HCT116 (cell line): ENCODE data around the gene UBALD2. TPM values are rescaled to one million over a fixed set of nuclear protein-coding genes. Genes with fewer than 3 reads are reported as not detected.

Experiments
- ATAC-seq: fragments of 200-7000 bp; cut with Tn5 transposase; 2 replicates; pipeline ENCODE4 v1.9.1; 2020; ENCODE audit warnings: mild to moderate bottlenecking, moderate library complexity
- BruUV-seq: library from RNA; stranded (reverse); fragments of 400-500 nt; replicated peaks from 2 replicates; lab custom pipeline; 2021; lab: Mats Ljungman, UMichigan
- CTCF ChIA-PET: fragments of 300-600 bp; sonication (Branson Sonifier 250); formaldehyde crosslinking; loops from one replicate; lab custom pipeline; 2021; ENCODE audit warnings: antibody characterized with exemption; lab: Charles Lee
- POLR2A ChIA-PET: fragments of 300-600, 350-600 bp; sonication (Branson Sonifier 250); formaldehyde crosslinking; loops from one replicate; lab custom pipeline; 2021; ENCODE audit warnings: antibody characterized with exemption; lab: Charles Lee
- RAD21 ChIA-PET, 2 experiments: fragments of 300-600 bp; sonication (Branson Sonifier 250); formaldehyde crosslinking; loops; one replicate each; lab custom pipeline; 2023; ENCODE audit warnings: low total read pairs in 2 of 2; ENCODE audit not compliant: uncharacterized antibody in 2 of 2, unreplicated experiment in 2 of 2, low non-redundant PET in 1 of 2; lab: Charles Lee
- DNase-seq: peaks from one replicate; pipeline ENCODE4 v3.0.0-alpha.2; 2010; ENCODE audit warnings: low read depth, low spot score
- H2AFZ ChIP-seq: fragments of 200-600 bp; shearing (Covaris generic), sonication (generic); 2 replicates; pipeline ENCODE4 v1.6.1; 2017; ENCODE audit warnings: low read depth, mixed run types, mixed read lengths, antibody characterized with exemption, low read length; ENCODE audit not compliant: poor library complexity, severe bottlenecking
- H3K27ac ChIP-seq: 2 replicates; pipeline ENCODE4 v1.5.1; 2012; ENCODE audit warnings: low read depth, low read length
- H3K27me3 ChIP-seq: fragments of 200-600 bp; sonication (generic); 2 replicates; pipeline ENCODE4 v1.6.1; 2016; ENCODE audit warnings: mixed run types, low read length, mixed read lengths; ENCODE audit not compliant: insufficient read depth
- H3K36me3 ChIP-seq, 2 experiments: fragments of 200-500 bp in 1 of 2; fragments of 200-600 bp in 1 of 2; sonication (Bioruptor generic) in 1 of 2; sonication (generic) in 1 of 2; 2 replicates each; pipeline versions ENCODE4 v1.5.1 to v1.6.1; 2014 to 2016; ENCODE audit warnings: low read length in 2 of 2, inconsistent platforms in 1 of 2, mixed read lengths in 1 of 2, mixed run types in 1 of 2; ENCODE audit not compliant: insufficient read depth in 2 of 2, control insufficient read depth in 1 of 2
- H3K4me1 ChIP-seq, 2 experiments: fragments of 200-600 bp in 1 of 2; sonication (generic) in 1 of 2; 2 replicates each; pipeline versions ENCODE4 v1.5.1 to v1.6.1; 2012 to 2017; ENCODE audit warnings: low read length in 2 of 2, inconsistent platforms in 1 of 2, mild to moderate bottlenecking in 1 of 2, mixed read lengths in 1 of 2, mixed run types in 1 of 2, moderate library complexity in 1 of 2; ENCODE audit not compliant: insufficient read depth in 2 of 2, control insufficient read depth in 1 of 2
- H3K4me2 ChIP-seq: fragments of 200-600 bp; sonication (generic); 2 replicates; pipeline ENCODE4 v1.6.1; 2017; ENCODE audit warnings: mixed run types, low read length, mixed read lengths
- H3K4me3 ChIP-seq, 2 experiments: fragments of 200-600 bp in 1 of 2; sonication (generic) in 1 of 2; replicated peaks in 1 of 2; 2 replicates each; pipeline ENCODE4 v1.5.1; 2011 to 2016; ENCODE audit warnings: low read length in 2 of 2, control low read depth in 1 of 2, low read depth in 1 of 2, mild to moderate bottlenecking in 1 of 2, mixed read lengths in 1 of 2, mixed run types in 1 of 2
- H3K79me2 ChIP-seq: fragments of 200-600 bp; sonication (generic); 2 replicates; pipeline ENCODE4 v1.6.1; 2017; ENCODE audit warnings: mild to moderate bottlenecking, mixed run types, low read length, moderate library complexity, mixed read lengths; ENCODE audit not compliant: insufficient read depth
- H3K9ac ChIP-seq: fragments of 200-600 bp; sonication (generic); 2 replicates; pipeline ENCODE4 v1.6.1; 2016; ENCODE audit warnings: low read length, mixed read lengths
- H3K9me2 ChIP-seq: fragments of 200-600 bp; sonication (generic), shearing (Covaris generic); 2 replicates; pipeline ENCODE4 v1.6.1; 2017; ENCODE audit warnings: mixed run types, mild to moderate bottlenecking, moderate library complexity; ENCODE audit not compliant: insufficient read depth
- H3K9me3 ChIP-seq, 2 experiments: fragments of 200-500 bp in 1 of 2; fragments of 200-600 bp in 1 of 2; sonication (Bioruptor generic) in 1 of 2; sonication (generic) in 1 of 2; 2 replicates each; pipeline ENCODE4 v1.6.1; 2014 to 2017; ENCODE audit warnings: low read length in 2 of 2, mixed read lengths in 2 of 2, inconsistent platforms in 1 of 2, low read depth in 1 of 2, mild to moderate bottlenecking in 1 of 2, mixed run types in 1 of 2, moderate library complexity in 1 of 2; ENCODE audit not compliant: control insufficient read depth in 1 of 2, insufficient read depth in 1 of 2
- H4K20me1 ChIP-seq: fragments of 200-600 bp; sonication (generic), shearing (Covaris generic); 2 replicates; pipeline ENCODE4 v1.6.1; 2017; ENCODE audit warnings: mixed run types, mild to moderate bottlenecking, moderate library complexity; ENCODE audit not compliant: insufficient read depth
- ATF3 ChIP-seq: IDR thresholded peaks from 2 replicates; pipeline ENCODE4 v1.6.1; 2012
- CBX3 ChIP-seq: IDR thresholded peaks from 2 replicates; pipeline ENCODE4 v1.6.1; 2012; ENCODE audit warnings: low read depth
- CEBPB ChIP-seq: IDR thresholded peaks from 2 replicates; pipeline ENCODE4 v1.6.1; 2012; ENCODE audit warnings: low read depth
- CTCF ChIP-seq, 3 experiments: fragments of 200-600 bp in 1 of 3; sonication (generic) in 1 of 3; IDR thresholded peaks in 2 of 3; conservative IDR thresholded peaks in 1 of 3; 2 replicates each; pipeline ENCODE4 v1.5.1; 2012 to 2017; ENCODE audit warnings: low read depth in 2 of 3, low read length in 2 of 3, antibody characterized with exemption in 1 of 3, borderline replicate concordance in 1 of 3, control low read depth in 1 of 3, mild to moderate bottlenecking in 1 of 3, mixed read lengths in 1 of 3, mixed run types in 1 of 3, moderate library complexity in 1 of 3; ENCODE audit not compliant: insufficient read depth in 1 of 3
- ELF1 ChIP-seq: IDR thresholded peaks from 2 replicates; pipeline ENCODE4 v1.6.1; 2012; ENCODE audit warnings: low read depth, borderline replicate concordance
- EZH2 ChIP-seq: fragments of 200-600 bp; sonication (generic); IDR thresholded peaks from 2 replicates; pipeline ENCODE4 v1.6.1; 2017; ENCODE audit warnings: antibody characterized with exemption, mixed run types
- JUND ChIP-seq: IDR thresholded peaks from 2 replicates; pipeline ENCODE4 v1.6.1; 2012
- MAX ChIP-seq: IDR thresholded peaks from 2 replicates; pipeline ENCODE4 v1.6.1; 2012
- SP1 ChIP-seq: IDR thresholded peaks from 2 replicates; pipeline ENCODE4 v1.6.1; 2012; ENCODE audit warnings: low read depth
- SRF ChIP-seq: IDR thresholded peaks from 2 replicates; pipeline ENCODE4 v1.6.1; 2012; ENCODE audit warnings: low read depth
- YY1 ChIP-seq: IDR thresholded peaks from 2 replicates; pipeline ENCODE4 v1.6.1; 2011; ENCODE audit warnings: low read length, low read depth, moderate library complexity, mild to moderate bottlenecking; ENCODE audit not compliant: insufficient replicate concordance; ENCODE audit errors: extremely low read depth
- intact Hi-C: fragments of 100-400 bp; cut with micrococcal nuclease; formaldehyde crosslinking; loops from 2 replicates; pipeline ENCODE4 v1.10.0; 2022
- total RNA-seq: library from RNA; stranded (reverse); gene quantifications from one replicate; pipeline ENCODE4 v1.2.1, GENCODE V29; 2021; ENCODE audit not compliant: unreplicated experiment
- TF ChIP-seq, protein P1 (sequence below): IDR thresholded peaks from 2 replicates; pipeline ENCODE4 v1.6.1; 2011; ENCODE audit warnings: mild to moderate bottlenecking, low read length, moderate library complexity; ENCODE audit not compliant: insufficient replicate concordance; ENCODE audit errors: extremely low read depth

The UBALD2 gene
- total RNA-seq, 1 experiment from 2014 or later, result 94.3 TPM

GRCh38 chr17:76268015-76268749, 3.0 kb downstream of the UBALD2 start:
- ATAC-seq (no peak), DNase-seq (no peak)
- Histone ChIP-seq H3K4me2 (no peak overlapping the region), H3K9ac (no peak overlapping the region), H3K9me2 (no peaks in the 10 kb centered on the region), H3K4me3 (no peak overlapping the region), H3K36me3 (peaks cover 3 to 21% of the 10 kb centered on the region in 2 experiments; a peak in 2 of 4 replicates), H3K27ac (no peak overlapping the region), H4K20me1 (no peaks in the 10 kb centered on the region), H2AFZ (no peak overlapping the region), H3K27me3 (no peaks in the 10 kb centered on the region)
- TF ChIP-seq CEBPB, result no peak
- no peak for TF ChIP-seq SP1
- no peak for TF ChIP-seq CTCF (IDR thresholded peaks at IDR 0.05 in 2 of 3, conservative IDR thresholded peaks at IDR 0.05 in 1 of 3; ENCODE audit: borderline replicate concordance in 1 of 3, insufficient read depth in 1 of 3, low read depth in 2 of 3, low read length in 2 of 3)
- TF ChIP-seq JUND, result no peak
- no peak for TF ChIP-seq YY1
- no peak for TF ChIP-seq EZH2
- TF ChIP-seq ATF3, result no peak
- no peak for TF ChIP-seq CBX3
- no peak for TF ChIP-seq MAX
- no peak for TF ChIP-seq SRF
- no peak for TF ChIP-seq ELF1
- TF ChIP-seq, protein P1, sequence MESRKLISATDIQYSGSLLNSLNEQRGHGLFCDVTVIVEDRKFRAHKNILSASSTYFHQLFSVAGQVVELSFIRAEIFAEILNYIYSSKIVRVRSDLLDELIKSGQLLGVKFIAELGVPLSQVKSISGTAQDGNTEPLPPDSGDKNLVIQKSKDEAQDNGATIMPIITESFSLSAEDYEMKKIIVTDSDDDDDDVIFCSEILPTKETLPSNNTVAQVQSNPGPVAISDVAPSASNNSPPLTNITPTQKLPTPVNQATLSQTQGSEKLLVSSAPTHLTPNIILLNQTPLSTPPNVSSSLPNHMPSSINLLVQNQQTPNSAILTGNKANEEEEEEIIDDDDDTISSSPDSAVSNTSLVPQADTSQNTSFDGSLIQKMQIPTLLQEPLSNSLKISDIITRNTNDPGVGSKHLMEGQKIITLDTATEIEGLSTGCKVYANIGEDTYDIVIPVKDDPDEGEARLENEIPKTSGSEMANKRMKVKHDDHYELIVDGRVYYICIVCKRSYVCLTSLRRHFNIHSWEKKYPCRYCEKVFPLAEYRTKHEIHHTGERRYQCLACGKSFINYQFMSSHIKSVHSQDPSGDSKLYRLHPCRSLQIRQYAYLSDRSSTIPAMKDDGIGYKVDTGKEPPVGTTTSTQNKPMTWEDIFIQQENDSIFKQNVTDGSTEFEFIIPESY, result no peak
- TF ChIP-seq, all 23 proteins: peak for 0
- intact Hi-C loops, result no loop called here
- ChIA-PET RAD21 (no interaction called here), POLR2A (interaction anchor here (0.7 to 1.4 kb wide), 5 partner anchors 14 to 388 kb away, joined by 3 to 4 read pairs (median 3); no protein-coding TSS in a partner anchor), CTCF (no interaction called here)
- Histone ChIP-seq H3K4me1 (peaks cover 17 to 30% of the 10 kb centered on the region in 2 experiments), H3K79me2 (peaks cover 24% of the 10 kb centered on the region), H3K9me3 (no peaks in the 10 kb centered on the region)
- BruUV-seq, result no TSS peak
